ENCODE measurements around the gene EIF2B4. TPM values are rescaled to one million over a fixed set of nuclear protein-coding genes. Genes with fewer than 3 reads are reported as not detected.

Gene EIF2B4
- total and polyA plus RNA-seq, 2 of the 13 experiments (the other 11 are each of a cell fraction or from before 2014, with no cell fraction given): 91.5 to 96.4 TPM

- CTCF ChIA-PET (ENCODE audit: low intra/inter-chr PET ratio, low total read pairs): interaction anchor here (3.2 to 3.5 kb wide), 2 partner anchors 22 to 274 kb away, joined by 23 to 29 read pairs; no protein-coding TSS in a partner anchor
- TF ChIP-seq PRPF4 (IDR thresholded peaks at IDR 0.05; ENCODE audit: low read depth, low read length, poor library complexity, severe bottlenecking) (no peak), KLF16 (CRISPR knock-in tag; IDR thresholded peaks at IDR 0.05) (no peak; a peak in 1 of 4 replicates), KDM4B (CRISPR knock-in tag; IDR thresholded peaks at IDR 0.05) (0 out of 2 replicates have a peak, but pooled peaks have one; percentile 36), ZNF687 (CRISPR knock-in tag; IDR thresholded peaks at IDR 0.05) (no peak), ZNF160 (CRISPR knock-in tag; IDR thresholded peaks at IDR 0.05) (no peak), CERS6 (CRISPR knock-in tag; IDR thresholded peaks at IDR 0.05) (no peak), ZNF441 (CRISPR knock-in tag; IDR thresholded peaks at IDR 0.05; ENCODE audit: borderline replicate concordance) (no peak; the same call in 1 of the 2 replicates), NFATC3 (CRISPR knock-in tag; IDR thresholded peaks at IDR 0.05) (no peak), MIER2 (CRISPR knock-in tag; IDR thresholded peaks at IDR 0.05) (no peak), ZNF253 (CRISPR knock-in tag; IDR thresholded peaks at IDR 0.05; ENCODE audit: borderline replicate concordance) (no peak), RNF2 (conservative IDR thresholded peaks at IDR 0.05; ENCODE audit: low read depth) (no peak), IKZF4 (CRISPR knock-in tag; IDR thresholded peaks at IDR 0.05; ENCODE audit: borderline replicate concordance, low read depth, not compliant biosample characterization) (no peak), ZNF101 (CRISPR knock-in tag; IDR thresholded peaks at IDR 0.05; ENCODE audit: borderline replicate concordance, low read depth) (no peak), HINFP (CRISPR knock-in tag; IDR thresholded peaks at IDR 0.05; ENCODE audit: low read depth) (no peak), CENPBD1 (CRISPR knock-in tag; IDR thresholded peaks at IDR 0.05; ENCODE audit: borderline replicate concordance, low read depth) (no peak), ZFP41 (CRISPR knock-in tag; IDR thresholded peaks at IDR 0.05; ENCODE audit: borderline replicate concordance) (peak; percentile 32; the same call in 1 of the 2 replicates)
Observed at GRCh38 chr2:27408601-27409320, 38.6 kb upstream of the EIF2B4 start.

More at GRCh38 chr2:27408601-27409320, 38.6 kb upstream of the EIF2B4 start:
- Histone ChIP-seq H3K4me1 (ENCODE audit: insufficient read depth, low read length) (peaks cover 71% of the 10 kb centered on the region), H3K27me3 (ENCODE audit: control insufficient read depth in 1 of 2, insufficient read depth in 2 of 2, low read length in 2 of 2) (no peaks in the 10 kb centered on the region; a peak in 1 of 5 replicates), H2AFZ (ENCODE audit: low read length) (no peak overlapping the region), H3K9me3 (ENCODE audit: low read length) (no peaks in the 10 kb centered on the region), H3K4me3 (replicated peaks in 1 of 3; ENCODE audit: insufficient read depth in 1 of 3, low read depth in 2 of 3, low read length in 3 of 3) (peak overlapping the region; percentile 86 to 99 (median 93)), H3K4me2 (ENCODE audit: low read depth, low read length) (peak overlapping the region; percentile 97), H3K27ac (ENCODE audit: extremely low read length, insufficient read depth, low read length) (peak overlapping the region; percentile 95), H3K79me2 (ENCODE audit: insufficient read depth, low read length) (peaks cover 48% of the 10 kb centered on the region), H4K20me1 (ENCODE audit: insufficient read depth, low read length) (0 out of 2 replicates have a peak, but pooled peaks cover 6% of the 10 kb centered on the region), H3K36me3 (replicated peaks in 1 of 2; ENCODE audit: control insufficient read depth in 1 of 2, insufficient read depth in 2 of 2, low read length in 2 of 2) (peaks cover 0 to 8% of the 10 kb centered on the region in 2 experiments; a peak in 3 of 5 replicates), H3K9ac (ENCODE audit: insufficient read depth, low read depth, low read length) (peak overlapping the region; percentile 93)
- DNase-seq (ENCODE audit: low spot score) (no peak), FAIRE-seq (no peak), ATAC-seq (peak; percentile 58)
- in situ Hi-C loops (cut with HindIII; ENCODE audit: extremely low pct_ligation_motif_present, low pct_unique_long_range_greater_than_20kb) (no loop called here), intact Hi-C loops (cut with micrococcal nuclease; ENCODE audit: unreplicated experiment) (loop anchor here (1.0 to 5.0 kb wide), 6 partner anchors 20 to 274 kb away; partner anchors contain the start of genes IFT172, NRBP1, SLC4A1AP and SUPT7L)
- BruUV-seq (replicated peaks): TSS peak; percentile 72
- POLR2A ChIA-PET: interaction anchor here (0.5 to 3.8 kb wide), 26 partner anchors 12 to 275 kb away, joined by 3 to 133 read pairs (median 4); partner anchors contain the start of genes CCDC121, EIF2B4, FNDC4 and GPN1
- WGBS (ENCODE audit: low lambda C conversion rate): under 1% methylated on average over 21 of the region's 33 CpGs
